WTC11 (cell line): ENCODE data around the gene ATP2A2.

Experiments
- ESRRA ChIP-seq: sonication (generic); formaldehyde crosslinking; IDR thresholded peaks from 2 replicates; pipeline ENCODE4 v1.8.1; 2022; ENCODE audit warnings: mild to moderate bottlenecking, missing genetic modification reagents, borderline replicate concordance
- FOXK1 ChIP-seq: sonication (generic); formaldehyde crosslinking; IDR thresholded peaks from 2 replicates; pipeline ENCODE4 v1.8.0; 2022; ENCODE audit warnings: mild to moderate bottlenecking, moderate library complexity, missing genetic modification reagents
- FOXP1 ChIP-seq: sonication (generic); formaldehyde crosslinking; IDR thresholded peaks from 2 replicates; pipeline ENCODE4 v1.8.0; 2022; ENCODE audit warnings: missing genetic modification reagents, mild to moderate bottlenecking, moderate library complexity, borderline replicate concordance
- NR3C1 ChIP-seq: sonication (generic); formaldehyde crosslinking; conservative IDR thresholded peaks from 2 replicates; pipeline ENCODE4 v1.8.1; 2023; ENCODE audit warnings: low read depth, mild to moderate bottlenecking, missing genetic modification reagents
- ZNF121 ChIP-seq: sonication (generic); formaldehyde crosslinking; IDR thresholded peaks from 2 replicates; pipeline ENCODE4 v1.8.0; 2023; ENCODE audit warnings: missing genetic modification reagents
- TF ChIP-seq, protein P1 (sequence below): sonication (generic); formaldehyde crosslinking; conservative IDR thresholded peaks from 2 replicates; pipeline ENCODE4 v1.8.1; 2022; ENCODE audit warnings: mild to moderate bottlenecking, missing genetic modification reagents
- TF ChIP-seq, protein P2 (sequence below): sonication (generic); formaldehyde crosslinking; IDR thresholded peaks from 2 replicates; pipeline ENCODE4 v1.8.0; 2022; ENCODE audit warnings: mild to moderate bottlenecking, missing genetic modification reagents

DNA sequence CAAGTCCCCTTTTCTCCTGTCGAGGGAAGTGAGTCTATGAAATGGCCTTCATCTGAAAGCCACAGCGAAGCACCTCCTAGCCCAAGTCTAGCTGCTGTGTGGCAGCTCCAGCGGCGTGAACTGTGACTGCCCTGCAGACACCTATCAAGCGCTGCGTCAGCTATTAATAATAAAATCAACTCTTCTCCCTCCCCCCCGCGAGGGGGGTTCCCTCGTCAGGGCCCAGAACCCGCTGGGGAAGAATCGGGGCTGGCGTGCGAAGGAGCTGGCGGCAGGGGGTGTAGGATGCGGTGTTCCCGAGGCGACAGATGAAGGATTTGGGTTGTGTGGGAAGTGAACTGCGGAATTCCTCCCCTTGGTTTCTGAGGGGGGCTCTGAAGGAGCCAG lies 662 bp upstream of the ATP2A2 start:
- TF ChIP-seq, protein P1, sequence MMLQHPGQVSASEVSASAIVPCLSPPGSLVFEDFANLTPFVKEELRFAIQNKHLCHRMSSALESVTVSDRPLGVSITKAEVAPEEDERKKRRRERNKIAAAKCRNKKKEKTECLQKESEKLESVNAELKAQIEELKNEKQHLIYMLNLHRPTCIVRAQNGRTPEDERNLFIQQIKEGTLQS (CRISPR knock-in tag): no peak
- TF ChIP-seq ZNF121 (CRISPR knock-in tag): no peak
- no peak for TF ChIP-seq FOXP1 (CRISPR knock-in tag)
- TF ChIP-seq, protein P2, sequence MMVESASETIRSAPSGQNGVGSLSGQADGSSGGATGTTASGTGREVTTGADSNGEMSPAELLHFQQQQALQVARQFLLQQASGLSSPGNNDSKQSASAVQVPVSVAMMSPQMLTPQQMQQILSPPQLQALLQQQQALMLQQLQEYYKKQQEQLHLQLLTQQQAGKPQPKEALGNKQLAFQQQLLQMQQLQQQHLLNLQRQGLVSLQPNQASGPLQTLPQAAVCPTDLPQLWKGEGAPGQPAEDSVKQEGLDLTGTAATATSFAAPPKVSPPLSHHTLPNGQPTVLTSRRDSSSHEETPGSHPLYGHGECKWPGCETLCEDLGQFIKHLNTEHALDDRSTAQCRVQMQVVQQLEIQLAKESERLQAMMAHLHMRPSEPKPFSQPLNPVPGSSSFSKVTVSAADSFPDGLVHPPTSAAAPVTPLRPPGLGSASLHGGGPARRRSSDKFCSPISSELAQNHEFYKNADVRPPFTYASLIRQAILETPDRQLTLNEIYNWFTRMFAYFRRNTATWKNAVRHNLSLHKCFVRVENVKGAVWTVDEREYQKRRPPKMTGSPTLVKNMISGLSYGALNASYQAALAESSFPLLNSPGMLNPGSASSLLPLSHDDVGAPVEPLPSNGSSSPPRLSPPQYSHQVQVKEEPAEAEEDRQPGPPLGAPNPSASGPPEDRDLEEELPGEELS (CRISPR knock-in tag): no peak
- no peak for TF ChIP-seq ESRRA
- TF ChIP-seq FOXK1 (CRISPR knock-in tag): no peak
- TF ChIP-seq NR3C1 (CRISPR knock-in tag): no peak
